ENCODE measurements around the gene GNG12.

GNG12 gene

DNA sequence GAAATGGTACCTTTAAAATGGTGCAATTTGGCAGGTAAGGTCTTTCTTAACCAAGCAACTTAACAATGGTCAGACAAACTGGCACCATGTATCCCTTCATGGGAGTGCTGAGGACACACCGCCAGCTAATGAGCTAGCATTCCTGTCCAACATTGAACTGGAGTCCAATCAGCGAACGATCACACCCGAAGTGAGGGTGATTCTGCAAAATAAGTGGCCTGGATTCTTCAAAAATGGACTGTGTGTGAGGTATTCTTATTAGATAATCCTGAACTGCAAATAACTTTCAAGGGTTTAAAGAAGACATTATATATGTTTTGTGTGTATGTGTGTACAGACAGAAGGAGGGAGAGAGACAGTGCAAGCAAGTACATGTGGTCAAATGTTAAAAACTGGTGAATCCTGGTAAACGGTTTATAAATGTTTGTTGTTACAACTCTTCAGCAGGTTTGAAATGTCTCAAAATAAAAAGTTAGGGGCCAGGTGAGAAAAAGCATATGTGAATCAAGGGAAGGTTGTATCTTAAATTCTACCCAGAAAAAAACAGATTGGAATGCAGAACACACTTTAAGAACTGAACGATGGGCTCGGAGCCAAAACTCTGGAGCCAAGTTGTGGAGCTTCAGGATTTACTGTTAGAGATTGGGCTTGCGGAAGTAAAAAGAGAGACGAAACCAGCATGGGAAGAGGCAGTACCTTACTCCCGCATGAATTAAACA lies 127.4 kb downstream of the GNG12 start:
- DNase-seq (no peak), ATAC-seq (no peak)

DNA sequence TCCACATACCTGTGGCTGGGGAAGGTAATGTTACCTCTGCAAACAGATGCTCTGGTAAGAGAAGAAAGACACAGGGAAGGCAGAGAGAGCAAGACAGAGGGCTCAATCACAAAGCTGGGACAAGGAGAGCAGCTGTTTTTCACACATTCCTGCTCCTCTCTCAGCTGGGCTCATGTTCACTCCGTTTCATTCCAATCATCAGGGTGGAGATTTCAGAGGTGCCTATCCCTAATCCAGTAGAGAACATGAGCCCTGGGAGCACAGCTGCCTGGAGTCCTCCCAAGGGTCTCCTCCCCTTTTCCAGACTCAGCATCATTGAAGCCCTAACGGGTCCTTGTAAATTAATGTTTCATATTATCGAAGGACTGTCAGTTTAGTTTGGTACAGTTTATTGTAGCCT lies 128.9 kb downstream of the GNG12 start:
- ATAC-seq (no peak), DNase-seq (no peak)

DNA sequence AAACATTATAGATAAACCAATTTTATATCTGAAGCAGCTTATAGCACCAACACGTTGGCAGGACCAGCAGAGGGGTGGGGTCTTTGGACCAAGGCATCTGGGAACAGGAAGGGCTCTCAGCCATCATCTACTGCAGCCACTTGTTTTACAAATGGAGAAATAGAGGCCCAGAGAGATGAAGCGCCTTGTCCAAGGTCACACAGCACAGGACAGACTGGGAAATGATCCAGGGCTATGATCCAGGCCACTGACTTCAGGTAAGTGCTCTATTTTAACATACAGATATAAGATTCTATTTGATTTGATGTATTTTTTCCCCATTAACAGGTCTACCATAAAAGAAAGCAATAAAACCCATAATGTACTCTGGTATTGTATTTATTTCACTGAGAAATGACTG lies 131.4 kb downstream of the GNG12 start:
- DNase-seq (no peak), ATAC-seq (no peak)

DNA sequence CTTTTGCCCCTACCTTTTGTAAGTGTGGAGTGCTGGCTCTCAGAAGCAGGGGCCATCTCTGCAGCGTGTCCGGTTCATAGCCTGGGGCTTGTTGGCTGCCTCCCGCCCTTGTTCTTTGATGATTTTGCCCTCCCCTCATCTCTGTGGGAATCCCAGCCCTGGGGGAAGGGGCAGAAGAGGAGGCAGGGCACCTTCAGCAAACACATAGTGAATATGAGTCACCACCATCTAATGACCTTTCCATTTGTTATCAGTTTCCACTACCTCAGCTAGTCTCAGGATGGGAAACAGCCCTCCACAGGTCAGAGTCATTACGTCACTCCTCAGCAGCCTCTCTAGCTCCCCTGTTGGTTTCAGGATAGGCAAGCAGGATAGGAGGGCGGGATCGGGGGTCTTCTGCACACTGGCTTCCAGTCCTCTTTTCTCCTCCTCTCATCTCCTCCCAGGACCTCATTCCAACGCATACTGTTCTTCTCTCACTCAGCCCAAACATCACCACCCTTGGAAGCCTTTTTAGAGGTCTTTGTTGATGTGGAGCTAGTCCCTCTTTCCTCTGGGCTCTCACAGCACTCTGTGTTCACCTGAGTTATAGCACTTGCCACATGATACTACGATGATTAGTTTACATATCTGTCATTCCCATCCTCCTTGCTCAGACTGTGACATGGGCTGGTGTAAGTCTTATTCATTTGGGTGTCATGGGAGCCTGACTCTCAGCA lies 132.4 kb downstream of the GNG12 start:
- ATAC-seq = peak; percentile 96

DNA sequence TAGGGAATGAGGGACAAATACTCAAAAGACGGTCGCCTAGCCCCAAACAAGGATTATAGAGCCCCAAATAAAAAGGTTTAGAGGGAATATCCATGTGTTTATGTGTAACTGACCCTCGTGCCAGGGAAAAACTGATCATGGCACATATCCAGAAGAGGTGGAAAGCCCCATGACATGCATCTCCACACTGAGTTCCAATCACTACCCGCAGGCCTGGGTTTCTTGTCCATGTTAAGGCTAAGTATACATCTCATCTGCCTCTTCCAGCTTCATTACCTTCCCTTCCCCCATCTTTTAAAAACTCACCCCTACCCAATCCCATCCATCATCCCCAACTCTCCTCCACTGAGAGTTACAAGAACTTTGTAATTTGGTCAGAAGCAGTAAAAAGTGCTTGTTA lies 133.0 kb downstream of the GNG12 start:
- ATAC-seq = no peak
- no peak for DNase-seq

More for the DNA sequence above, 132.4 kb downstream of the GNG12 start:
- peak; percentile 51 for DNase-seq

DNA sequence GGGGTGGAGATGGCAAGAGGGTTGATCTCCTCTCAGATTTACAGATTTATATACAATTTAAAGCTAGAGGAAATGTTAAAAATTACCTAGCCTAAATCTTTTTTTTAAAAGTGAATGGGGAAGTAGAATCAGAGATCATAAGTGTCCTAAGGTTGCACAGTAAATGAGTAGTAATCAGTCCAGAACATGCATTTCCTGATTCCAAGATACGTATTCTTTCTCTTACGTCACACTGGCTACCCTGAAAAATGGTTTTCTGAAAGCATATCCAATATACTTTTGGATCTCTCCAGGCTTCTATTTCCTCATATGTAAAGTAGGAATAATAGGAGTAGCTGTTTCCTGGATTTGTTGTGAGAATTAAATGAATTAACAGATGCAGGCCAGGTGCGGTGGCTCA lies 136.6 kb downstream of the GNG12 start:
- ATAC-seq (no peak), DNase-seq (no peak)

DNA sequence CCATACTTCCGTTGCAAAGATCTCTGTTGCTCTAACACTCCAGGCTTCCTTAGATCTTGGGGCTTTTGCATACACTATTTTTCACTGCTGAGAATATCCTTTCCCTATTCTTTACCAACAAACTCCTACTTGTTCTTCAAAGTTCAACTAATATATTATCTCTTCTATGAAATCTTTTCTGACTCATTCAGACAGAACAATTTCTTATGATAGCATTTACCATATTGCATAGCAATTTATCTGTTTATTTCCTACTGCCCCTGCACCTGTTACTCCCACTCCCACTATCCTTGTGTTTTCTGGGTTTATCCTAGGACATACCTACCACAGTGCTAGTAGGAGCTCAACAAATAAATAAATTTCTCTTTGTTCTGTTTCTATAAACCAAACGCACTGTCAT lies 137.3 kb downstream of the GNG12 start:
- DNase-seq (no peak), ATAC-seq (no peak)

DNA sequence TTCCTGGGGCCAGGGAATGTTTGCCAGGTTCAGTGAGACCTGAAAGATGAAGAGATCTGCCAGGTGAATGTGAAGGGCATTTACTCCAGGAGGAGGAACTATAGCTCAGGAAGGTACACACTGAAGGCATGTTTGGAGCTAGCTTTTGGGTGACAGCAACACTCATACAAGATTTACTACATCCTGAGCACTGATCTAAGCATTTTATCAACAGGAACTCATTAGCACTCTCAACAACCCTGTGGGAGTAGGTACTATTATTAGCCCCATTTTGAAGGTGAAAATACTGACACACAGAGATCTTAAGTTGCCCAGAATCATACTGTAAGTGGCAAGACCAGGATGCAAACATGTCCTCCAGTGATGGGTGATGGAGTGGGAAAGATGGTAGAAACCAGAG lies 141.6 kb downstream of the GNG12 start:
- no peak for DNase-seq
- no peak for ATAC-seq

DNA sequence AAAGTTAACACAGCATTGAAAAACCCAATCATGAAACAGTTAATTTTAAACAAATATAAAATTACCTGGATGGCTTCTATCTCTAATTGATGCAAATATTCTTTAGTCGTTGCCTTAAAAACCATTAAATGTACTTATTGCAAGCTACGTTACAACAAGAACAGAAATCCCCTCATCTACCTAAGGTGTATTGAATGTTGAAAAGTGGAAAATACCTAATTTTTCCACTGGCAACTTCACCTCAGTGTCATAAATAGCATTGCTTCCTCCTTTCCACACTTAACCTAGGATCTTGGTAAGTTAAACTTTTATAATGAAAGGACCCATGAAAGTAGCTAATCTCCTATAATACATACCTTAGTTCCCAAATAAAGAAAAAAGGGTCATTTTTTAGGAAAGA lies 142.9 kb downstream of the GNG12 start:
- ATAC-seq = no peak
- no peak for DNase-seq

DNA sequence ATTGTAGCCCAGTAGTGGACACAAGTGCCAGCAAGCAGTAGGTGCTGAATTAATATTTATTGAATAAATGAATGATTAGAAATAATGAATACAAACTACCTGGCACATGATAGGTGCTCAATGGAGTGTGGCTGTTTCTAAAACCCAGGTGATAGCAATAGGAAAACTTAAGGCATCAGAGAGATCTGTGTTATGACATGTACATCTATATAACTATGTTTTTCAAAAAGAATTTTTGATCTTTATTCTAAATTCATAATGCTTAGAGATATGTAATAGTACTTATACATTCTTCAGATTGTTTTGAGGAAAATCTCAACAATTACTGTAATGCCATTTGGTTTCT lies 143.3 kb downstream of the GNG12 start:
- DNase-seq = no peak
- no peak for ATAC-seq

DNA sequence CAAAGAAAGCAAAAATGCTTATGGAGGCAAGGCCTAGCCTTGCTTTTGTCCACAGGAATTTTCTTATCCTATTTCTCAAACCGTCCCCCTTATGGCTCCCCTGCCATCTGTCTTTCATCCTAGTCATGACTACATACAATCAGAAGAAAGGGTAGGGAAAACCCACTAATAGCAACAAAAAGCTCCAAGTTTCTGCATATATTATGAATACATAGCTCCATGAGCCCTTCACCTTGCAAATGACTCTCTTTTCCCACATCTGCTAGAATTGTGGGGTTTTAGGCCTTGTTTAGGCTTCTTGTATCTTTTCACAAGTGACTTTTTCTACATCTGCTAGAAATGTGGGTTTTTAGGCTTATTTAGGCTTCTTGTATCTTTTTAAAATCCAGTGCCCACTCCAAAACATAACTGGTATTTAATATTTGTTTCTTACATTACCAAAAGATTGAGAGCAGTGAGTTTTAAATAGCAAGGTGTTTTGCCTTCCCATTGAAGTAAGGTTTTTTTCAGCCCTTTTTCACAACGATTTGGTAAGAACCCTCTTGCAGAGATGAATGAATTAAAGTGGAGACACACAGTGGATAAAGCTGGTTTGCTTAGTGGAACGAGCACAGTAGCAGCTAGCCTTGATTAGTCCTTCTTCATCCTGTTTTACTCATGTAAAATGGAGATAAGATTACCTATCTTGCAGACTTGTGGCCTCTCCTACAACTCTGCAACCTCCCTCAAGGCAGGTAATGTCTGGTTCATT lies 143.8 kb downstream of the GNG12 start:
- no peak for ATAC-seq

DNA sequence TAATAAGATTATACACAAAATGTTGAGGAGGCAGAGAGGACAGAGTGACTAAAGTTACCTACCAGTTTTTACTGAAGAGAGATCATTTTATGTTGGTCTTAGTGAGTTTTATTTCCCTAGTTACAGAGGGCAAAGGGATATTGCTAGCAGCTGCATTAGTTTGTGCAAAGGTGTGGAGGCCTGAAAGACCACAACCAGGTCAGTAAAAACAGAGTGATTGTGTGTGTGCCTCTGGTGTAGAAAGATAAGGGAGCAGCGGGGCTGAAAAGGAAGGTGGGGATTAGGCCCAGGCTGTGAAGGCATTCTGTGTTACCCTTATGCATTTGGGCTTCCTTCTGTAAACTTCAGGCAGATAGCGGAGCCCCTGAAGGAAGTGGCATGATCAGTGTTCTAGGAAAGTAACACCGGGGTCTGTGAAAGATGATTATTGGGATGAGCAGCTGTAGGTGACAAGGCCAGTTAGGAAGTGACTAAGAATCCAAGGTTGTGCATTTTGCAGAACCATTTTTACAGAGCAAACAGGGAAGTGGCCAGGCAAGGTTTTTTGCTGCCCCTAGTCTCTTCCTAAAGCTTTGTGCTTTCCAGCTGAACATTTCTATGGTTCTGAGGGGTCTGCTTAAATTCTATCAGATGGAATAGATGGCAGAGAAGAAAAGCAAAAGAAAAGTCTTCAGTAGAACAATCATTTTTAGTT lies 144.6 kb downstream of the GNG12 start:
- no peak for ATAC-seq
- DNase-seq = no peak

More for the DNA sequence above, 143.8 kb downstream of the GNG12 start:
- no peak for DNase-seq

DNA sequence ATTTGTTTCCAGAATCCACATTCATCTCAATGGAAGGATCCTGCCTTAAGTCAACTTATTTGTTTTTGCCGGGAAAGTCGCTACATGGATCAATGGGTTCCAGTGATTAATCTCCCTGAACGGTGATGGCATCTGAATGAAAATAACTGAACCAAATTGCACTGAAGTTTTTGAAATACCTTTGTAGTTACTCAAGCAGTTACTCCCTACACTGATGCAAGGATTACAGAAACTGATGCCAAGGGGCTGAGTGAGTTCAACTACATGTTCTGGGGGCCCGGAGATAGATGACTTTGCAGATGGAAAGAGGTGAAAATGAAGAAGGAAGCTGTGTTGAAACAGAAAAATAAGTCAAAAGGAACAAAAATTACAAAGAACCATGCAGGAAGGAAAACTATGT lies 145.6 kb downstream of the GNG12 start:
- no peak for DNase-seq
- no peak for ATAC-seq

DNA sequence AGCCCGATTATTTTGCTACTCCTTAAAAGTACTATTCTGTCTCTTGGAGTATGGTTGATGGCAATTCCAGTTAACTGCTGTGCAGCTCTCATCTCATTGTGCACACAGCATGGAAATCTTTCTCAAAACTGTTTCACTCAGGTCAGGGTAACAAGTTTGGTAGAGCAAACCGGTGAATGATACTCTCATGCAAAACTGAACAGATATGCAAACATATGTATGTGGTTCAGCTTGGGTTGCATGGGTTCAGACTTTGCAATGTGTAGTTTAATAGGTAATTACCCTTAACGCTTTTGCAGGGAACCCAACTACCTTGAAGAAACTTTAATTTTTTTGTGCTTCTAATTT lies 146.1 kb downstream of the GNG12 start:
- DNase-seq (no peak), ATAC-seq (no peak)

DNA sequence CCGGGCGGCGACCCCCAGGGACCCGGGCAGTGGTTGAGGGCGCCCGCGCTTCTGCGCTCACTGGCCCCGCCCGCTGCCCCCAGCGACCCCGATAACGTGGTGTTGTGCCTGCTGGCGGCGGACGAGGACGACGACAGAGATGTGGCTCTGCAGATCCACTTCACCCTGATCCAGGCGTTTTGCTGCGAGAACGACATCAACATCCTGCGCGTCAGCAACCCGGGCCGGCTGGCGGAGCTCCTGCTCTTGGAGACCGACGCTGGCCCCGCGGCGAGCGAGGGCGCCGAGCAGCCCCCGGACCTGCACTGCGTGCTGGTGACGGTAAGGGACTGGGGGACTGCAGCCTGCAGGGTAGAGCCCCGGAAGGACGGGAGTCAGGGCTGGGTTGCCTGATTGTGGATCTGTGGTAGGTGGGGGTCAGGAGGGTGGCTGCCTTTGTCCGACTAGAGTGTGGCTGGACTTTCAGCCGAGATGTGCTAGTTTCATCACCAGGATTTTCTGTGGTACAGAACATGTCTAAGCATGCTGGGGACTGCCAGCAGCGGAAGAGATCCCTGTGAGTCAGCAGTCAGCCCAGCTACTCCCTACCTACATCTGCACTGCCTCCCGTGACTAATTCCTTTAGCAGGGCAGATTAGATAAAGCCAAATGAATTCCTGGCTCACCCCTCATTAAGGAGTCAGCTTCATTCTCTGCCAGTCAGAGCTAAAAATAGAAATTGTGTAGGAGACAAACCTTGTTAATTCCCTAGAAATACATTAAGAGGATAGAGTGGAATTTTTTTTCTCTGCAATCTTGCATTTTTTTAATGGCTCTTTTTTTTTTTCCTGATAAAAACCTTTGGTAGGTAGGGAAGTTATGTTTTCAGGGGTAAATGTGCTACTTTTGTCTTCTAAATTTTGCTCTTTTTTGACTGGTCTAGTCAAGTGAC lies 146.7 kb downstream of the GNG12 start:
- DNase-seq (peak; percentile 62), ATAC-seq (peak; percentile 39)

DNA sequence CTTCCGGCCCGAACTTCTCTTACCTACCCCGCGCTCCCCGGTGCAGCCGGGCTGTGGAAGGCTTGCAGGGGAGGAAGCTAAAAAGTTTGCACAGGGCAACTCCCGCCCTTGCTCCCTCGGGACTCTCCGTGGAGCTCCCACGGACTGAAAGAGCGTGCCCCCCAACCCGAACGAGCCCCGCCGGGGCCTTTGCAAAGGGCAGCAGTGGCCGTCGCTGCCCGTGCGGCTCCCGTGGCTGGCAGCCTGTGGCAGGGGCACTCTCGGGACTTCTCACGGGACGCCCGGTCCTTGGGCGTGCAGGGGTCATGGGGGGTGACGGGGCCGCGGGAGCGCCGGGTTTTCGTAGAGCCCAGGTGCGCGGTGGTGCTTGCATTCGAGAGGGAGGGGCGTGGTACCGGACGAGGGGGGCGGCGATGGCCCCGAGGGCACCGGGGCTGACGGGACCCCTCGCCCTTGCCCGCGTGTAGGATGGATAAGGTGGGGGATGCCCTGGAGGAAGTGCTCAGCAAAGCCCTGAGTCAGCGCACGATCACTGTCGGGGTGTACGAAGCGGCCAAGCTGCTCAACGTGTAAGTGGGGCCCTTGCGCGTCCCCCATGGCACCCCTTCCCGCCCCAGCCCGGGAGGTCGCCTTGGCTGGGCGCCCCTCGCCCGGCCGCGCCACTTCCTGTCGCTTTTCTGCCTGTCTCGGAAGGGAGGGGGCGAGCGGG lies 147.6 kb downstream of the GNG12 start:
- DNase-seq = peak; percentile 66
- peak; percentile 11 for ATAC-seq

DNA sequence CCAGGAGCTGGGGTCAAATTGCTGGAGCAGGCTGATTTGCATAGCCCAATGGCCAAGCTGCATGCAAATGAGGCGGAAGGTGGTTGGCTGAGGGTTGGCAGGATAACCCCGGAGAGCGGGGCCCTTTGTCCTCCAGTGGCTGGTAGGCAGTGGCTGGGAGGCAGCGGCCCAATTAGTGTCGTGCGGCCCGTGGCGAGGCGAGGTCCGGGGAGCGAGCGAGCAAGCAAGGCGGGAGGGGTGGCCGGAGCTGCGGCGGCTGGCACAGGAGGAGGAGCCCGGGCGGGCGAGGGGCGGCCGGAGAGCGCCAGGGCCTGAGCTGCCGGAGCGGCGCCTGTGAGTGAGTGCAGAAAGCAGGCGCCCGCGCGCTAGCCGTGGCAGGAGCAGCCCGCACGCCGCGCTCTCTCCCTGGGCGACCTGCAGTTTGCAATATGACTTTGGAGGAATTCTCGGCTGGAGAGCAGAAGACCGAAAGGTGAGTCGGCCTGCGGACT lies 148.2 kb downstream of the GNG12 start, which contains the start of gene GADD45A:
TSS of gene GADD45A (plus strand) at position 135 of the 491 bp plus-strand sequence. CDS start at position 429, 294 bp downstream.
- DNase-seq = peak; percentile 93
- ATAC-seq = peak; percentile 87

DNA sequence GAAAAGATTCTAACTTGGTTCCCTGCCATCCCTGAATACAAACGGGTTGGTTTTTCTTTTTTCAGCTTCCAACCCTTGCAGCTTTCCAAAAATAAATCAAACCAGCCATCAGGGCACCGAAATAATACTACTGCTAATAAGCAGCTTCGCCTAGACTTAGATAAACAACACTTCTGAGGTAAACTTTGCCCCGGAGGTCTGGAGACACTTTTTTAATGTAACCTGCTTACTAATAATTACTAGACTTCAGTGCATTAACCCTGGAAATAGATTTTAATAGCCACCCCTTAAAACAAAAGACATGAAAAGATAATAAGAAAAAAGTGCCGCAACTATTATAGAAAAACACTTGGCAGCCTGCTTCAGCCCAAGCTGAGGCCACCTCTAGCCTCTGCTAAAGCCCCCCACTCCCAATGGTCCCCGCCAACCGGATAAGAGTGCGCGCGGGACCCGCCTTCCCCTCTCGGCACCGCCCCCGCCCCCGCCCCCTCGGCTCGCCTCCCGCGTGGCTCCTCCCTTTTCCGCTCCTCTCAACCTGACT lies 148.7 kb downstream of the GNG12 start:
- DNase-seq (no peak), ATAC-seq (no peak)

DNA sequence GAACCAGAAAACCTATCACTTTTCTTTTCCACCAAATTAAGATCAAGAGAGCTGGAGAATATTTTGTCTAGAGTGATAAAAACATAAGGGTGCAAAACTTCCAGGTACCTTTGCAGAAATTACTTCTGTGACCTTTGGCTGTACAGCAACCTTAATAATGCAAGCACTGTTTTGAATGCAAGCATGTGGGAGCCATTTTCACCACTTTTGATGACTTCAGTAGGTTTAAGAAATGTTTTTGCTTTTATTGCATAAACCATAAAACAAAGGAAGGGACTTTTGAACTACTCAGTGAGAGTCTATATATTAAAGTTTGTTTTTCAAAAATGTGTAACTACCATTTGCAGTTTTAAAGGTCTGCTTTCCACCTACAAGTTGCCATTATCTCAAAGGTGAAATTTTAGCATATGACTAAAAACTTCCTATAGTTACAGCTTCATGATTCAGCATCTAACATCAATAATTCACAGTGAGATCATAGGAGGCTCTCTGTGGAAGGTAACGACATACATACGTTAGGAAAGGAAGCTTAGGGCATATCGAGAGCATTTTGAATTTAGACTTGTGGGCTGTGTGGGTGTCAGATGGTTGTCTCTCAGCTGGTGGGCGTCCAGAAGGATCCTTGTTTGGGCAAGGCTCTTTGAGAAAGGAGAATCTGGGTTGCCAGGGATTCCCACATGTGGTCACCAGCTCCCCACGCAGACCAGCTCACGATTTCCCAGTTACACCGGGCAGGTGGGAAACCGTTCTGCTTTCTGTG lies 149.3 kb downstream of the GNG12 start:
- ATAC-seq (peak; percentile 37), DNase-seq (peak; percentile 58)

DNA sequence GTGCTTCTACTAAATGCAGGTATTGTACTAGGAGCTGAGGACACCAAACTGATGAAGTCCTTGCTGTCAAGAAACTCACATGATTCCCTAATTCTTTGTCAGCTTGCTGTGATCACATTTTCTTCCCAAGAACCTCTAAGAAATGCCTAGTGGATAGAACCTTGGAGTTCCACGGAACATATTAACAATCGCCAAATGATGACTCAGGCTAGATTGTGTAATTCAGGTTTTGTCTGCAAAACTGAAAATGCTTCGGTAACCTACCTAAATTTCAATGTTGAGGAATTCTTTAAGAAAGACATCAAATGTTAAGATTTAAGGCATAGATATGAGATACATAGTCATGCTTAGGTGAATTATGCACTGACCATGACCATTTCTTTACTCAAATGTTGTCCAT lies 150.0 kb downstream of the GNG12 start:
- DNase-seq (no peak), ATAC-seq (no peak)

Measured in stimulated activated naive CD8-positive, alpha-beta T cell treated with anti-CD3 and anti-CD28 coated beads, Interleukin-15, Interleukin-2, amounts not matched to agents 100 U/mL and 50 U/mL, for 24 hours (primary cell).